ENCODE data around the gene RXRA. TPM values are rescaled to one million over a fixed set of nuclear protein-coding genes. Genes with fewer than 3 reads are reported as not detected.

Gene RXRA
- total RNA-seq, 1 experiment from 2014 or later: 31.6 TPM

DNA sequence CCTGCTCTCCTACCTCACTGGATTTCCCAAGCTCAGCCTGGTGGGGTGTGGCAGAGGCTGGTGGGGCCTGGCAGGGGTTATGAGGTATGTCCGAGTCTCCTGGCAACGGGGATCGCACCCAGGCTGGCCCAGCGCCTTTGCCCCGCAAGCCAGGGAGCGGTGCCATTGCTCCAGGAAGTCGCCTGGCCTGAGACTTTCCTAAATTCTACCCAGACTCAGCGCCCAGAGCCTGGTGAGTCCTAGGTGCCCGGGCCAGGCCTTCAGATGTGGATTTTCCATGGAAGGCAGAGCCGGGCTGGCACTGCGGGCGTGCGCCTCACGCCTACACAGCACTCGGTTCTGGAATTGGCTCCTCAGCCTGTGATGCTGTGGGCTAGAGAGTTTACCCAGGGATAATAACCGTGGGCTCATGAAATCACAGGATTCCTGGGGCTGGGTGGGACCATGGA lies 159.9 kb downstream of the RXRA start:
- TF ChIP-seq, protein P1, sequence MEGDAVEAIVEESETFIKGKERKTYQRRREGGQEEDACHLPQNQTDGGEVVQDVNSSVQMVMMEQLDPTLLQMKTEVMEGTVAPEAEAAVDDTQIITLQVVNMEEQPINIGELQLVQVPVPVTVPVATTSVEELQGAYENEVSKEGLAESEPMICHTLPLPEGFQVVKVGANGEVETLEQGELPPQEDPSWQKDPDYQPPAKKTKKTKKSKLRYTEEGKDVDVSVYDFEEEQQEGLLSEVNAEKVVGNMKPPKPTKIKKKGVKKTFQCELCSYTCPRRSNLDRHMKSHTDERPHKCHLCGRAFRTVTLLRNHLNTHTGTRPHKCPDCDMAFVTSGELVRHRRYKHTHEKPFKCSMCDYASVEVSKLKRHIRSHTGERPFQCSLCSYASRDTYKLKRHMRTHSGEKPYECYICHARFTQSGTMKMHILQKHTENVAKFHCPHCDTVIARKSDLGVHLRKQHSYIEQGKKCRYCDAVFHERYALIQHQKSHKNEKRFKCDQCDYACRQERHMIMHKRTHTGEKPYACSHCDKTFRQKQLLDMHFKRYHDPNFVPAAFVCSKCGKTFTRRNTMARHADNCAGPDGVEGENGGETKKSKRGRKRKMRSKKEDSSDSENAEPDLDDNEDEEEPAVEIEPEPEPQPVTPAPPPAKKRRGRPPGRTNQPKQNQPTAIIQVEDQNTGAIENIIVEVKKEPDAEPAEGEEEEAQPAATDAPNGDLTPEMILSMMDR (IDR thresholded peaks at IDR 0.05): no peak
- TF ChIP-seq SIN3A (IDR thresholded peaks at IDR 0.05; ENCODE audit: borderline replicate concordance, insufficient read depth, low read depth, low read length): no peak
- no peak for TF ChIP-seq TCF7L2 (IDR thresholded peaks at IDR 0.05; ENCODE audit: low read depth, low read length)
- no peak for TF ChIP-seq POLR2AphosphoS5 (IDR thresholded peaks at IDR 0.05; ENCODE audit: low read depth, low read length)
- TF ChIP-seq, protein P2, sequence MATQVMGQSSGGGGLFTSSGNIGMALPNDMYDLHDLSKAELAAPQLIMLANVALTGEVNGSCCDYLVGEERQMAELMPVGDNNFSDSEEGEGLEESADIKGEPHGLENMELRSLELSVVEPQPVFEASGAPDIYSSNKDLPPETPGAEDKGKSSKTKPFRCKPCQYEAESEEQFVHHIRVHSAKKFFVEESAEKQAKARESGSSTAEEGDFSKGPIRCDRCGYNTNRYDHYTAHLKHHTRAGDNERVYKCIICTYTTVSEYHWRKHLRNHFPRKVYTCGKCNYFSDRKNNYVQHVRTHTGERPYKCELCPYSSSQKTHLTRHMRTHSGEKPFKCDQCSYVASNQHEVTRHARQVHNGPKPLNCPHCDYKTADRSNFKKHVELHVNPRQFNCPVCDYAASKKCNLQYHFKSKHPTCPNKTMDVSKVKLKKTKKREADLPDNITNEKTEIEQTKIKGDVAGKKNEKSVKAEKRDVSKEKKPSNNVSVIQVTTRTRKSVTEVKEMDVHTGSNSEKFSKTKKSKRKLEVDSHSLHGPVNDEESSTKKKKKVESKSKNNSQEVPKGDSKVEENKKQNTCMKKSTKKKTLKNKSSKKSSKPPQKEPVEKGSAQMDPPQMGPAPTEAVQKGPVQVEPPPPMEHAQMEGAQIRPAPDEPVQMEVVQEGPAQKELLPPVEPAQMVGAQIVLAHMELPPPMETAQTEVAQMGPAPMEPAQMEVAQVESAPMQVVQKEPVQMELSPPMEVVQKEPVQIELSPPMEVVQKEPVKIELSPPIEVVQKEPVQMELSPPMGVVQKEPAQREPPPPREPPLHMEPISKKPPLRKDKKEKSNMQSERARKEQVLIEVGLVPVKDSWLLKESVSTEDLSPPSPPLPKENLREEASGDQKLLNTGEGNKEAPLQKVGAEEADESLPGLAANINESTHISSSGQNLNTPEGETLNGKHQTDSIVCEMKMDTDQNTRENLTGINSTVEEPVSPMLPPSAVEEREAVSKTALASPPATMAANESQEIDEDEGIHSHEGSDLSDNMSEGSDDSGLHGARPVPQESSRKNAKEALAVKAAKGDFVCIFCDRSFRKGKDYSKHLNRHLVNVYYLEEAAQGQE (IDR thresholded peaks at IDR 0.05; ENCODE audit: insufficient read depth in 1 of 2, low read depth in 2 of 2, low read length in 1 of 2): no peak
- in situ Hi-C loops (cut with HindIII; ENCODE audit: low pct_unique_long_range_greater_than_20kb, low sequenced_read_pairs): no loop called here
- H3K27ac ChIP-seq (ENCODE audit: low read length): no peak overlapping the region
- H3K4me1 ChIP-seq (ENCODE audit: control insufficient read depth, insufficient read depth, low read length): no peaks in the 10 kb centered on the region
- no peaks in the 10 kb centered on the region for H3K36me3 ChIP-seq (ENCODE audit: control insufficient read depth, insufficient read depth, low read length)
- CTCF ChIA-PET: no interaction called here
- H3K27me3 ChIP-seq (ENCODE audit: control insufficient read depth, insufficient read depth, low read length): no peaks in the 10 kb centered on the region
- DNase-seq (ENCODE audit: low read depth, low spot score): no peak
- intact Hi-C loops (cut with micrococcal nuclease; ENCODE audit: unreplicated experiment): no loop called here
- no TSS peak for BruUV-seq (replicated peaks)
- ATAC-seq: no peak
- H3K4me3 ChIP-seq (ENCODE audit: low read depth in 2 of 2, low read length in 2 of 2): no peak overlapping the region
- POLR2A ChIA-PET: no interaction called here
- no peaks in the 10 kb centered on the region for H3K9me3 ChIP-seq (ENCODE audit: control insufficient read depth, insufficient read depth, low read depth, low read length)

DNA sequence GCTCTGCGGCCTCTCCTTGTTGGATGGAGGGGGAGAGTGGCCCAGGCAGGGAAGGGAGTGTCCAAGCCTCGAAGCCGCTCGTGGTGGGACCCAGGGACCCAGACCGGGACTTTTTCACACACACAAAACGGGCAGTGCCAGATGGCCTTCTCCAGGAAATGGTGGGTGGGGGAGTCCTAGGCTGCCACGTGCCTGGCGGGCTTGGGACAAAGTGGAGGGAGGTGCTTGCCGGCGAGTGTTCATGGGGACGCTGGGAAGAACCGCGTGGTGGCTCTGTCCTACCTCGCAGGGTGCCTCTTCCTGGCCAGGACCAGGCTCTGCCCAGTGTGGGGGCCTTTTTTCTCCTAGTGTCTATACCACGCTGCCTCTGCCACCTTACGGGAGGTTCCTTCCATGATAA lies 160.3 kb downstream of the RXRA start:
- in situ Hi-C loops (cut with HindIII; ENCODE audit: low pct_unique_long_range_greater_than_20kb, low sequenced_read_pairs): no loop called here
- Histone ChIP-seq H3K27ac (ENCODE audit: low read length) (no peak overlapping the region), H3K4me1 (ENCODE audit: control insufficient read depth, insufficient read depth, low read length) (no peaks in the 10 kb centered on the region), H3K9me3 (ENCODE audit: control insufficient read depth, insufficient read depth, low read depth, low read length) (no peaks in the 10 kb centered on the region), H3K4me3 (ENCODE audit: low read depth in 2 of 2, low read length in 2 of 2) (no peak overlapping the region), H3K36me3 (ENCODE audit: control insufficient read depth, insufficient read depth, low read length) (no peaks in the 10 kb centered on the region), H3K27me3 (ENCODE audit: control insufficient read depth, insufficient read depth, low read length) (no peaks in the 10 kb centered on the region)
- intact Hi-C loops (cut with micrococcal nuclease; ENCODE audit: unreplicated experiment): no loop called here
- BruUV-seq (replicated peaks): no TSS peak
- TF ChIP-seq, protein P2 (IDR thresholded peaks at IDR 0.05; ENCODE audit: insufficient read depth in 1 of 2, low read depth in 2 of 2, low read length in 1 of 2): no peak
- TF ChIP-seq TCF7L2 (IDR thresholded peaks at IDR 0.05; ENCODE audit: low read depth, low read length): no peak
- ChIA-PET CTCF (no interaction called here), POLR2A (no interaction called here)
- DNase-seq (ENCODE audit: low read depth, low spot score) (no peak), ATAC-seq (no peak)

Small RNA genes within 50 kb of the gene (microRNA-seq; reads per million reads assigned to microRNA genes)
- not detected for gene MIR4669 (ENCODE audit: unreplicated experiment)

Other genes starting within 250 kb of the RXRA start
- gene WDR5, start 190.4 kb upstream of the RXRA start, total RNA-seq (2021; ENCODE audit: unreplicated experiment): 36.9 TPM
- 33.6 TPM for gene RNU6ATAC, start 161.9 kb upstream of the RXRA start, total RNA-seq (2021; ENCODE audit: unreplicated experiment)

Data from Panc1 (cell line).